Measurements from ENCODE around the gene BCL6.
A peak's percentile ranks its signal among the peaks of the same experiment; 100 is the strongest.

Gene BCL6

DNA sequence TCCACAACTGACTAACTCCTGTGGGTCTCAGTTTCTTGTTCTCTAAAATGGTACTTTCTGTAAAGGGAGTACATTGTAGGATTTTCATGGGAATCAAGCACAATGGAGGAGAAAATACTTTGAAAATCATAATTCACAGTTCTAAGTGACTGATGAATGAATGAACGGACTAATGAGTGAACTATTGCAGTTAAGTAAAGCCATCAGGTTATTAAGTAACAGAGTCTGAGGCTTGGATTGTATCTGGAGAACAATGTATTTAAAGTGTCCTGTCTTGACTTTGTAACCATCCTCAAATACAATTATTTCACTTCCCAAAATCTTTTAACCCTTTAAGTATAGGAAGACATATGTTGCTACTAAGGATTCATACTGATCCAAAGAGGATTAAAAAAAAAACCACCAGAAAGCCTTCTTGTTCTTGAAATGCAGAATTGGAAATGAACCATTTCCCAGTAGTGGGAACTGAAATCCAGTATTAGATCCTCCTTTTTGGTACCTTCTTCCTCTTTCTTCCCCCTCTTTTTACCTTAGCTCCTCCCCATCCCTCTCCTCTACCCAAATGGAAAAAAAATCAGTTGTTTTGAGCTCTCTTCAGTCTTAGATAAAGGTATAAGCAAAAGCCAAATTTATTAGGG, 13.2 kb upstream of the BCL6 start:
- DNase-seq, result no peak

DNA sequence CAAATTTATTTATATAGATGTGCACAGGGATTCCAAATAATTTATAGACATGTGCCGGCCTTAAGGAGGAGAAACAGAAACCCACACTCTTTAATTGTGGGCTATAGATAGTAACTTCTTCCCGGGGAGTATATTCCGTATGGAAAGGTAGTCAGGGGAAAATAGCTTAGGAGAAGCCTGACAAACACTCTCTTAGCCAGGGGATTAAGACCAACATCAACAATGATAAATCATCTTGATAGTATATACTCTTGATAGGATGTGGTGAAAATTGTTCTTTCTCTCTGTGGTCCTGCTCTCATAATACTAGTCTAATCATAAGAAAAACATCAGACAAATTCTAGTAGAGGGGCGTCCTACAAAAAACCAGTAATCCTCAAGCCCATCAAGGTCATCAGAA, 8.2 kb upstream of the BCL6 start:
- no peak for DNase-seq

DNA sequence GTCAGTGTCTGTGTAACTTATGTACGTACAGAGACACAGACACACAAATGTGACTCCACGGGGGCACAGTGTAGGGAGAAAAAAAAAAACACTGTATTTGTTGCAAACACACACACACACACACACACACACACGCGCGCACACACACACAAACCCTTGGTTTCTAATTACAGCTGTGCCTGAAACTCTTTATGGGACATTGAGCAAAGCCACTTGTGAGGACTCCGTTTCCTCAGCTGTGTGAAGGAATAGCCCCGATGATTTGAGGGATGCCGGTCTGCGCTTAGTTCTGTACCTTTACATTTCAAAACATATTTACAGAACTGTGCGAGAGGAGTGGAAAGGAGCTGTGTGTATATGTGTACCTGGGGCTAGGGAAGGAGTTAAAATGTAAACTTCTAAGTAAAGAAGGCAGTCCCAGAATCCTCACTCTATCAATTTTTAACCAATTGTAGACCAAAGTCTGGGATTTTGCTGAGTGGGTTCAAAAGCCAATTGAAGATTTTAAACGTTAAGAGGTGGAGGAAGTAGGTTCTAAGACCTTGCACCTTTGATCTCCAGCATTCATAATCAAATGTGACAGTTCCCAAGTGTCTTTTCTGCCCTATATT, 5.3 kb upstream of the BCL6 start:
- DNase-seq, result no peak

- DNase-seq, result peak; percentile 61
Observed at GRCh38 chr3:187750006-187750512, 4.8 kb upstream of the BCL6 start.

- DNase-seq, result peak; percentile 76
Observed at GRCh38 chr3:187748050-187748481, 2.8 kb upstream of the BCL6 start.

DNA sequence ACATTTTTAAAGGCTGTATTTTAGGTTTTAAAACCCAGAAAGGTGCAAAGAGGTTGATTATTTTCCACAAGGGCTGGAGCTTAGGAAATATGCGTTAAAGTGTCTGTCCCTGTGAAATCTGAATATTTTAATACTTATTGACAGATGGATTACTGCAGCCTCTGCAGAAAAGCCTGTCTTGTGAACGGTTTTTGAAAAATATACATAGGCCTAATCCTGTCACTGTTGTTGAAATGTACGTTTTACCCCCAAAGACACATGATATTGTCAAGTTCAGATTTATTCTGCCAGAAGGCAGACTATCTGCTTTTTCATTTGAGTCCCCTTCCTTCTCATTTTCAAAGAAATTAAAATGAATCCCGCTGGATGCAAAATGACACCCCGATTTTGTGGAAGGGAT, 2.2 kb upstream of the BCL6 start:
- DNase-seq, result no peak

- no peak for DNase-seq
Observed at GRCh38 chr3:187746442-187747281, 1.4 kb upstream of the BCL6 start.

GRCh38 chr3:187746059-187746441, 782 bp upstream of the BCL6 start:
- DNase-seq, result no peak

DNA sequence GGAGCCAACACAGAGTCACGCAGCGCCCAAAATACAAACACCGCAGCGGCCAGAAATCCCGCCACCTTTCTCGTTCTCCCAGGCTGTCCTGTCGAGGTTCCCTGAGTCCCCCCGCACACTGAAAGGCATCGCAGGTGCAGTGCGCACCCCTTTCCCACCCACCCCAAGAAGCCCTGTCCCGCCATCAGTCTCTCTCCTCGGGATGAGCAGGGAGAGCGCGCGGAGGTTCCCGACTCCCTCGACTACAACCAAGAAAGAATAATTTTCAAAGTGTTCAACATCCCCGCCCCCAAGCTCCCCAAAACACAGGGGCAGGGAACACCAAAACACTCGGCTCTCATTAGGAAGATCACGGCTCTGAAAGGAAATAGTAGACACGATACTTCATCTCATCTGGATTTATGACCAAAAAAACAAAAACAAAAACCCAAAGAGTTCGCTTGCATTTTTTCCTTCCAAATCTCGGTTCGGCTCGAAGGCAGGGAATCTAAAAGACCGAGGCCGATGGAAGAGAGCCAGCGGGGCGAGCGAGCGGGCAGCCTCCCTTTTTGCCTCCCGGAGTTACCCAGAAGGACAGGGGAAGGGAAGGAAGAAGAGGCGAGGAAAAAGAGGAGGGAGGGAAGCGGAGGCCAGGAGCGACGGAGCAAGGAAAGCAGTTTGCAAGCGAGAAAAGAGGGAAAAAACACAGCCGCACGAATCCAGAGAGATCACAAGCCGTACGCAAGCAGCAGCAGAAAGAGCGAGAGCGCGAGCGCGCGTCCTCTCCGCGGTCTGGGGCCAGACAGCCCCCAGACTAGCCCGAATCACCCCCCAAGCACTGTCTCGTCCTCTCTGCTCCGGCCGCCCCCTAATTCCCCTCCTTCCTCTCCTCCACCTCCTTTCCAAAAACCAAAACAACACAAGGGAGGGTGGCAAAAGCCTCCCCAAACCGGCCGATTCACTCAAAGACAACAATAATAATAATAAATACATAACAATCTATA, 808 bp downstream of the BCL6 start:
- DNase-seq, result no peak

DNA sequence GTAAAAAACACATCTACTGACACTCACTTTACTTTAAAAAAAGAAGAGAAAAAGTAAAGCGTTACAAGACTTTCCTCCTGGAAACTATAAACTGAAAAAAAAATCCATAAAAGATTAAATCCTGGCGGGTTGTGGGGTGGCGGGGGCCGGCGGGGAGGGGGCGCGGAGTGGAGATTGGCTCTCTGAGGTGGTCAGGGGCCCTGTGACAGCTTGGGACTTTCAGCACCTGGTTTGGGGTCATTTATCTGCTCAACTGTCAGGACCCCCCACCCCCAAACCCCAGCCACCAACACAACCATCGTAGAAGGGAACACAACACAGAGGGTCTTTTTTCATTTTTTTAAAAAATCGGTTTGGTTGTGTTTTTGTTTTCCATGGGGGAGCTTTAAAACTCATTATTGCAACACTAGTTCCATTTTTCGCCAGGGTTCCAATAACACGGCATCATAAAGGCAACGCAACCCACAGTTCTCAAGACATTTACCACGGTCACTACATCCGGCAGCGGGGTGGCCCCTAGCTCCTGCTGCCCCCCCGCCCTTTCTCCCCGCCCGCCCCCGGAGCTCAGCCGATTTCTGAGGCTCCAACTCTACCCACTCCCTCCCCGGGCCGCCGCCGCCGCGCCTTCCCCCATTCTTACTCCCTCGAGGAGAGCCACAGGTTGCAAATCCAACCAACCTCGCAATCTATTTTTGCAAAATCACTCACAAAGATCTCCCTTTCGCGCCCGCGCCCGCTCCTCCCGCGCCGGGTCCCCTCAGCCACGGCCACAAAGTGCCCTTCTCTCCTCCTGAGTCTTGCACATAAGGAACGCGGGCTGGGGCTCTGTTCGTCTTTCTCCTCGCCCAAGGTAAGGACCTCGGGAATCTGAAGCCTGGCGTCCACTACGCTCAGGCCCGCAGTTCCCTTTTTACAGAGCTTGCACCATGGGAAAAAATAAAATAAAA, 1.8 kb downstream of the BCL6 start:
- DNase-seq, result no peak

DNA sequence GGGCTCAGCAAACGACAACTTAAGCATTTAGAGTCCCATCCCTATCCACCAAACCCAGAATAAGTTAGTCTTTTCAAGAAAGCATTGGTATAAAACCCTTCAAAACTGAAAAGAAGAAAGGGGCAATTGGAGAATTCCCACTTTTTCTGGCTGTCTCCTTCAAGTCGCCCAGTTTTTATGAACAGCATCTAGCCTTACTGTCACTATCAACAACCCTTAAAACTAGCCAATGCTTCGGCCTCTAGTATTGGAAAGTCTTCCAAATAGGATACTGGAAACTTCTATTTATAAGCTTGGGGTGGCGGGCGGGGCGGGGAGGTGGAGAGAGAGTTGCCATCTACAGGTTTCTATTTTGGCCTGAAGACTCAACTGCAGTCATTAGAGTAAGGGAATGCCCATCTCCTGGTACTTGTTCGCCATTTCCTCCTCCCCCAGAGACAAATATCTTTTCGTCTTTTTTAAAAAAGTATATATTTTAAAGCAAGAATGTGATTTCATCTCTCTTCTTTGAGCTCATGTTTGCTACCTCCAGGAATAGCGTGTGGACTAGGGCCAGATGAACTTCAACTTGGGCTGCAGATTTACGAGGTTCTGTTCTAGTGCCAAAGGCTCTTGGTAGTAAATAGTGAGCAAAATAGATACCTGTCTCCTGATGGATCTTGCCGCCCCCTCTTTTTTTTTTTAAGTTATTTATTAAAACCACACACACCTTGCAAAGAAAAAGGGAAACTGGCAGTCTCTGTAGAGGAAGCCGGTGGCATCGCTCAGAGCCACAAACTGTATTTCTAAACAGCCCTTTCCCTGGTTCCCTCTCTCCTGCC, 2.7 kb downstream of the BCL6 start:
- DNase-seq, result no peak

DNA sequence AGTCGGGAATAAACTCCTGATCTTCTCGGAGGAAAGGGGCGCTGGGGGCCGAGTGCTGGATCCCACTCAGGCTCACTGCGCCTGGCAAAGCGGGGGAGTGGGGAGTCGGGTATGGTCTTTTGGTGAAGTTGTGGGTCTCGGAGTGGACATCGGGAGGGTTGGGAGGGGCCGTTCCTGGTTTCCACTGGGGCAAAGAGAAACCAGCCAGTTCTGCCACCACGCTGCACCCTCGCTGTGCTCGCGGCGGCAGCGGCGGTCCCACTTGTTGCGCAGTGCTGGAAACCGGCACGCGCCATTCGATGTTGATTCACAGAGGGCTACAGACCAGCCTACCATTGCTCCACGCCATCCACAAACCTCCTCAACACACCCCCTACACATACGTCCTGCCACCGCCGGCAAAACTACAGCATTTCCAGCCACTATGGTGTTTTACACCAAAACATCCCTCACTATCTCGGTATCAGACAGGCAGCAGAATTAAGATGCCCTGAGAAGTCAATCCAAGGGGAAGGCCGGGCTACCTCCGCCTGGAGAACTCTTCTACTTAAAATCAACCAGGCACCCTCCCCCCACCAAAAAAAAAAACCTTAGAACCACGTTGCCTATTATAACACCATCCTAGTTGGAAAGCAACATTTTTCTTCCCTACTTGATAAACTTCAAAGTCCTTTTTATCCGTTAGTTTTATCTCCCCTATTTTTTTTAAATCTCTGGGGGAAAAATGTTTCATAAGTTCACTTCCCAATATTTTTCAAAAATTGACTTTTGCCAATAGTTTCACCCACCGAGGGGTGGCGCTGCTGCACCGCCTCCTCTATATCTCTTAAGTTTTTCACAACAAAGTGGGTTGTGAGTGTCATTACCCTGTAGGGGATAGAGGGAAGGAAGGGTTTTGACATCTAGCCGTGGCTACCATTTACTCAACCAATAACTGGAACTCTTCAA, 3.6 kb downstream of the BCL6 start:
- DNase-seq, result peak; percentile 37

DNA sequence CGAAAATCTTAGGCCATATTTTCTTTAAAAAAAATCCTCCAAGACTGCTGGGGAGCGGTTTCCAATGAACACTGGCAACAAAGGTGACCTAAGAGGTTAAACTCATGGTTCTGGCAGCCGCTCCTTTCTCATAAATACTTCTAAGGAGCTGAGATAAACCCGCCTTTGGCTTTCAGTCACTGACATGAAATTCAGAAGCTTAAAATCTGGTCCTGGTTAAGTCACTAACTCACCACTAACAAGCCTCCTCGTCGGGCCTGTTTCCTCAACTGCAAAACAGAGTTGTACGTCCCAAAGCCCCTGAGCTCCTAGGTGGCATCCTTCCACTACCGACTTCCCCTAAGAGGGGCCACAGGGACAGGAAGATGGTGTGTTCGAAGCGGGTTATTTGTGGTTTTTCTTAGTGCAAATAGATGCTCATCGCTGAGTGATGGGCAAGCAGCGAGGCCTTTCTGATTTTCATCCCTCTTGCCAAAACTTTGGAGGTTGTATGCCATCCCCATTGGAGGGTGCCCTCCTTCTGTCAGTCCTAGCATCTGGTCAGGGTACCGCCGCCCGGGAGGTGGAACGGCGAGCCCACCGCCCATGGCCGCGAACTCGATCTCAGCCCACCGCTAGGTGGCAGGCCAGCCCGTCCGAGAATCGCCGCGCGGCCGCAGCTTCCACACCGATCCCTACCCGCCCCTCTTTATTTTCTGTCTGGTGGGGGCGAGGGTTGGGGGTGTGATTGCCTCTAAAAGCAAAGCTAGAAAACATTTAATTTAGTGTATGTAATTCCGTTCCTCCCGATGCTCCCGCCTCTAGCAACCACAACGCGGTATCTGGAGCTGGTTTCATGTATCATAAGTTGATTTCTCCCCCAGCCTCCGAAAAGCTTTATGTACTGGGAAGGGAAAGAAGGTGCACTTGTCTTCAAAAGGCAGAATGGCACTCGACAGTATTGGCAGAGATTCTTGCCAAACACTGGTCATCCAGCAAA, 4.6 kb downstream of the BCL6 start:
- no peak for DNase-seq

- no peak for DNase-seq
Observed at GRCh38 chr3:187739561-187740332, 5.5 kb downstream of the BCL6 start.

- no peak for DNase-seq
Observed at GRCh38 chr3:187739094-187739560, 6.1 kb downstream of the BCL6 start.

DNA sequence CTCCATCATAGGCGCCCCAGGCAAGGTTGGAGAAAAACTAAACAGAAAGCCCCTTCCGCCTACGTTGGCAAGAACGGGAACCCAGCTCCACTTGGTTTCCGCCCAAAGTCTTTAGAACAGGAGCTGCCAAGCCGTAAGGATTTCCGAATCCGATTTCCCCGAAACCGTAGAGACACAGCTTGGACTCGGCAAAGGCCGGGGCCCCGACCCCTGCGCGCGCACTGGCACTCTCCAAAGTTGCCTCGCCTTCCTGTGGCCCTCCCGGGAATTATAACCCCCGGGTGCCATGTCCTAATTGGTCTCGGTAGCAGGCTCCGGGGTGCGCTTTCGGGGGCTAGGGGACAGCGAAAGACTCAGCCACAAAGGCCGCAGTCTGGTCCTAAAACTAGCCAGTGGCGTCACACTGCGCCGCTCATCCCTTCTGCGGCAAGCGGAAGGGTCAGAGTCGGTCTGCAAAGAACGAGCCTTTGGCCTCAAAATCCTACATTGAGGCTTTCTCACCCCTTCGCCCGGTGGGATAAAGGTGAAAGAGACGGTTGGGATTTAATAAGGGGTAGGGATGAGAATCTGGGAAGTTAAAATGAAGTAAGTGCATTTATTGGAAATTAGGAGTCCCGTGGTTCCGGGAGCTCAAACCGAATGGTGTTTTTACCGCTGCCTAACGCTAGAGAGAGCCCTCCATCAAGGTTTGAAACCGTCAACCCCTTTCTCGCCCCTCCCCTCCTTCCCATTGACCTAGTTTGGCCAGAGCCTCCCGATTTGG, 6.8 kb downstream of the BCL6 start:
- DNase-seq, result no peak

DNA sequence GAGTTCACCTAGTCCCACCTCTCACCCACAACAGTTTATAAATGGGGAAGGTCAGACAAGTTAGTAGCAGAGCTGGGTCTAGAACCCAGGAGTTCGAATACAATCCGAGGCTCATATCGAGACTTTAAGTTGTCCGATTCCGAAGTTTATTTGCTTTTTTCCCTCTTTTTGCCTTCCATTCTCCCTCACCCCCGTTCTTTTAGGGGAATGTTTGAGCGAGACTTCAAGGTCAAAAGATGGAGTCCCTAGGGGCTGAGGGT, 7.3 kb downstream of the BCL6 start:
- no peak for DNase-seq

Data from SHP77 treated with DMSO at 0.1 percent for 48 hours (cell line).